ENCODE data around the gene SCNM1. TPM values are rescaled to one million over a fixed set of nuclear protein-coding genes. Genes with fewer than 3 reads are reported as not detected.

SCNM1 gene
- polyA plus RNA-seq, 1 donor from 2014 or later, result 106 TPM

- H3K27me3 ChIP-seq (ENCODE audit: insufficient read depth, low read depth, low read length), result no peaks in the 10 kb centered on the region
- peak overlapping the region; percentile 98 for H3K9ac ChIP-seq (ENCODE audit: low read length)
- no peaks in the 10 kb centered on the region for H3K9me2 ChIP-seq (ENCODE audit: insufficient read depth, low read length)
- H3K4me2 ChIP-seq (ENCODE audit: low read length), result peak overlapping the region; percentile 87
- H3K79me2 ChIP-seq (replicated peaks; ENCODE audit: insufficient read depth, low read length), result peaks cover 41% of the 10 kb centered on the region
- no peaks in the 10 kb centered on the region for H3K36me3 ChIP-seq (ENCODE audit: insufficient read depth, low read length)
- no peaks in the 10 kb centered on the region for H3K9me3 ChIP-seq (ENCODE audit: low read length)
- H3K27ac ChIP-seq (ENCODE audit: low read length), result no peak overlapping the region
- peaks cover 7% of the 10 kb centered on the region for H4K20me1 ChIP-seq (ENCODE audit: insufficient read depth)
- H3K4me3 ChIP-seq (ENCODE audit: low read length), result peak overlapping the region; percentile 100
- H3F3A ChIP-seq (ENCODE audit: insufficient read depth, low read length, poor library complexity, severe bottlenecking), result no peaks in the 10 kb centered on the region
- H2AFZ ChIP-seq (ENCODE audit: low read depth, low read length), result no peak overlapping the region
- TF ChIP-seq EP300 (conservative IDR thresholded peaks at IDR 0.05; ENCODE audit: poor library complexity, severe bottlenecking), result no peak
- no peak for TF ChIP-seq CTCF (IDR thresholded peaks at IDR 0.05; ENCODE audit: poor library complexity, severe bottlenecking)
- no peak for TF ChIP-seq RAD21 (conservative IDR thresholded peaks at IDR 0.05)
- TF ChIP-seq POLR2AphosphoS5 (IDR thresholded peaks at IDR 0.05), result no peak
- no peak for TF ChIP-seq EZH2 (IDR thresholded peaks at IDR 0.05; ENCODE audit: borderline replicate concordance, insufficient read depth, low read length, poor library complexity, severe bottlenecking)
- TF ChIP-seq SMC3 (conservative IDR thresholded peaks at IDR 0.05; ENCODE audit: poor library complexity), result no peak
- no peak for TF ChIP-seq MXI1 (conservative IDR thresholded peaks at IDR 0.05; ENCODE audit: poor library complexity, severe bottlenecking)
- TF ChIP-seq TAF1 (IDR thresholded peaks at IDR 0.05; ENCODE audit: low read depth), result no peak
- TF ChIP-seq REST (IDR thresholded peaks at IDR 0.05; ENCODE audit: borderline replicate concordance), result no peak
These were observed 22.0 kb upstream of the SCNM1 start for GRCh38 chr1:151143986-151144385.

- Histone ChIP-seq H3K9me3 (ENCODE audit: low read length) (no peaks in the 10 kb centered on the region), H3K9me2 (ENCODE audit: insufficient read depth, low read length) (no peaks in the 10 kb centered on the region), H2AFZ (ENCODE audit: low read depth, low read length) (no peak overlapping the region), H3K4me2 (ENCODE audit: low read length) (peak overlapping the region; percentile 87), H3K9ac (ENCODE audit: low read length) (peak overlapping the region; percentile 98), H3K4me3 (ENCODE audit: low read length) (peak overlapping the region; percentile 100), H3K27ac (ENCODE audit: low read length) (peak overlapping the region; percentile 87), H4K20me1 (ENCODE audit: insufficient read depth) (peaks cover 7% of the 10 kb centered on the region), H3K36me3 (ENCODE audit: insufficient read depth, low read length) (no peaks in the 10 kb centered on the region), H3F3A (ENCODE audit: insufficient read depth, low read length, poor library complexity, severe bottlenecking) (no peaks in the 10 kb centered on the region), H3K27me3 (ENCODE audit: insufficient read depth, low read depth, low read length) (no peaks in the 10 kb centered on the region), H3K79me2 (replicated peaks; ENCODE audit: insufficient read depth, low read length) (peaks cover 41% of the 10 kb centered on the region)
- TF ChIP-seq MXI1 (conservative IDR thresholded peaks at IDR 0.05; ENCODE audit: poor library complexity, severe bottlenecking), result peak; percentile 19
- no peak for TF ChIP-seq RAD21 (conservative IDR thresholded peaks at IDR 0.05)
These were observed 21.3 kb upstream of the SCNM1 start for GRCh38 chr1:151144474-151145303.

Data from neural cell (in vitro differentiated cells).